ENCODE measurements around the gene GMDS.

GRCh38 chr6:2218866-2219265 is 26.5 kb downstream of the GMDS start:
- TF ChIP-seq CTCF (IDR thresholded peaks at IDR 0.05) (no peak), POLR2A (IDR thresholded peaks at IDR 0.05) (no peak), EP300 (IDR thresholded peaks at IDR 0.05) (no peak)

Data from ovary (tissue), 3 donors.